Breast epithelium (tissue), 3 donors: Measurements from ENCODE around the gene ENOX1.

ENCODE experiments used
- POLR2A ChIP-seq: fragments of 450-650 bp; IDR thresholded peaks from one replicate; pipeline ENCODE4 v1.6.1; 2016; ENCODE audit warnings: antibody characterized with exemption, mild to moderate bottlenecking, moderate library complexity
- TF ChIP-seq, protein P1 (sequence below), 3 donors: fragments of 450-650 bp; IDR thresholded peaks; one replicate each; pipeline ENCODE4 v1.5.1; 2016 to 2017; ENCODE audit warnings: antibody characterized with exemption in 3 of 3, mild to moderate bottlenecking in 3 of 3, moderate library complexity in 3 of 3

DNA sequence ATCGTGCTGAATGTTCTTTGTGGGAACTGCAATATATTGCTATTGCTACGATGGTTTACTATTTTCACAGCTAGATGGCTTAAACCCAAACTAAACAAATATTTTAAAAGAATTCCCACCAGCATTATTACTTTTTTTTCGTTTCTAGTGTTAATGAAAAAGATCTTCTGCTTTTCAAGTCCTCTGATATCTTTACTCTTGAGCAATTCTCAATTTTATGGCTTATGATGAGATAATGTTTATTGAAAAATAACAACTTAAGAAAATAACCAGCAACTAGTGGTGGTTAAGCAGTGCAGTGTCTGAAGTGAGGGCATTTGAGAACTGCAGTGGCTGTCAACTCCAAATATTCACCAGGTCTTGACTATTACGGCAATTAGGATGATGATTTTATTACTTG lies 360.4 kb downstream of the ENOX1 start:
- no peak for TF ChIP-seq POLR2A
- TF ChIP-seq, protein P1, sequence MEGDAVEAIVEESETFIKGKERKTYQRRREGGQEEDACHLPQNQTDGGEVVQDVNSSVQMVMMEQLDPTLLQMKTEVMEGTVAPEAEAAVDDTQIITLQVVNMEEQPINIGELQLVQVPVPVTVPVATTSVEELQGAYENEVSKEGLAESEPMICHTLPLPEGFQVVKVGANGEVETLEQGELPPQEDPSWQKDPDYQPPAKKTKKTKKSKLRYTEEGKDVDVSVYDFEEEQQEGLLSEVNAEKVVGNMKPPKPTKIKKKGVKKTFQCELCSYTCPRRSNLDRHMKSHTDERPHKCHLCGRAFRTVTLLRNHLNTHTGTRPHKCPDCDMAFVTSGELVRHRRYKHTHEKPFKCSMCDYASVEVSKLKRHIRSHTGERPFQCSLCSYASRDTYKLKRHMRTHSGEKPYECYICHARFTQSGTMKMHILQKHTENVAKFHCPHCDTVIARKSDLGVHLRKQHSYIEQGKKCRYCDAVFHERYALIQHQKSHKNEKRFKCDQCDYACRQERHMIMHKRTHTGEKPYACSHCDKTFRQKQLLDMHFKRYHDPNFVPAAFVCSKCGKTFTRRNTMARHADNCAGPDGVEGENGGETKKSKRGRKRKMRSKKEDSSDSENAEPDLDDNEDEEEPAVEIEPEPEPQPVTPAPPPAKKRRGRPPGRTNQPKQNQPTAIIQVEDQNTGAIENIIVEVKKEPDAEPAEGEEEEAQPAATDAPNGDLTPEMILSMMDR (IDR thresholded peaks at IDR 0.05), result no peak
